Astrocyte of the spinal cord (primary cell): ENCODE measurements around the gene TUBB1.
"Not testable (repeated sequence)": the region's sequence is repeated elsewhere in the genome, so short reads cannot be mapped to it uniquely, and the experiment has no call there.

Experiments used
- DNase-seq: peaks from one replicate; pipeline ENCODE4 v3.0.0; 2011; ENCODE audit warnings: low read depth, low spot score
- H3K4me3 ChIP-seq: 2 replicates; pipeline ENCODE4 v1.5.1; 2011; ENCODE audit warnings: low read depth, mild to moderate bottlenecking, low read length, moderate library complexity
- CTCF ChIP-seq: IDR thresholded peaks from 2 replicates; pipeline ENCODE4 v1.5.1; 2012; ENCODE audit warnings: low read depth, mild to moderate bottlenecking, low read length, inconsistent platforms
- in situ Hi-C: cut with HindIII; loops from 2 replicates; pipeline ENCODE4 v1.10.0; 2017; ENCODE audit warnings: low sequenced_read_pairs

The TUBB1 gene

GRCh38 chr20:58976061-58976730 is 43.0 kb upstream of the TUBB1 start:
- TF ChIP-seq CTCF = no peak
- no peak overlapping the region for H3K4me3 ChIP-seq
- in situ Hi-C loops = no loop called here
- DNase-seq = no peak

GRCh38 chr20:58978351-58979190 is 40.7 kb upstream of the TUBB1 start:
- no peak for TF ChIP-seq CTCF
- in situ Hi-C loops = no loop called here
- no peak for DNase-seq
- no peak overlapping the region for H3K4me3 ChIP-seq

GRCh38 chr20:58980711-58981627 is 38.3 kb upstream of the TUBB1 start, which contains the start of gene NELFCD:
Gene NELFCD, plus strand, starts transcription at chr20:58981256. Its CDS starts 54 bp downstream, at chr20:58981310.
- peak within 1 kb of the TSS; percentile 78 for H3K4me3 ChIP-seq
- in situ Hi-C loops = no loop called here
- TF ChIP-seq CTCF = no peak
- peak; percentile 74 for DNase-seq

GRCh38 chr20:58981628-58982364 is 37.4 kb upstream of the TUBB1 start:
- no peak for TF ChIP-seq CTCF
- in situ Hi-C loops = no loop called here
- peak; percentile 21 for DNase-seq
- peak overlapping the region; percentile 78 for H3K4me3 ChIP-seq

GRCh38 chr20:58982406-58983114 is 36.7 kb upstream of the TUBB1 start:
- no peak for TF ChIP-seq CTCF
- no peak for DNase-seq
- in situ Hi-C loops = no loop called here
- H3K4me3 ChIP-seq = peak overlapping the region; percentile 78

GRCh38 chr20:58983115-58983468 is 36.1 kb upstream of the TUBB1 start:
- in situ Hi-C loops, DNase-seq, H3K4me3 ChIP-seq: not testable (repeated sequence)
